Sigmoid colon (tissue), 3 donors: ENCODE data around the gene AP5Z1.

Experiments used
- CTCF ChIP-seq, 4 experiments: fragments of 450-650 bp in 3 of 4; fragments of 200-600 bp in 1 of 4; IDR thresholded peaks; one replicate each; pipeline ENCODE4 v1.5.1; 2016 to 2019; ENCODE audit warnings: antibody characterized with exemption in 4 of 4, mild to moderate bottlenecking in 3 of 4, moderate library complexity in 2 of 4
- POLR2A ChIP-seq, 2 donors: fragments of 450-650 bp; IDR thresholded peaks; one replicate each; pipeline ENCODE4 v1.6.1; 2016; ENCODE audit warnings: antibody characterized with exemption in 2 of 2, mild to moderate bottlenecking in 2 of 2, moderate library complexity in 2 of 2

DNA sequence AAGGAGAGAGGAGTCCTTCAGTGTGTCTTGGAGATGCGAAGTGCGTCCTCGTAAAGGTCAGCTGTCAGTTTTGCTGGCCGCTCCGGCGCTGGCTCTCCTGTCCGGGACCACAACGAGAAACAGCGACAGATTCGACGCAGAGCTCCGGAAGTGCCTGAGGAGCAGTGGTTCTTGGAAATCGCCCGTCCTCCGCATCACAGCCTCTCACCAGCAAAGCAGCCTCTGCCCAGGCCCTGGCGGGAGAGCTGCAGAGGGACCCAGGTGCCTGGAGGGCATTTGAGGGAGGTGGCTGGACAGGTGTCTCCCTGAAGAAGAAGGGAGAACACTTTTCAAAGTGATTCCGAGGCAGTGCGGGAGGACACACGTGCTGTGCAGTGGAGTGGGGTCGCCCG is 11.6 kb upstream of the AP5Z1 start:
- no peak for TF ChIP-seq CTCF (IDR thresholded peaks at IDR 0.05)
- no peak for TF ChIP-seq POLR2A (IDR thresholded peaks at IDR 0.05)
